Transverse colon (tissue), 4 donors: Measurements from ENCODE around the gene TRIM67. TPM values are rescaled to one million over a fixed set of nuclear protein-coding genes. Genes with fewer than 3 reads are reported as not detected.

ENCODE experiments used
- DNase-seq: peaks from one replicate; pipeline ENCODE4 v3.0.0-alpha.2; 2019
- H3K27ac ChIP-seq, 4 donors: fragments of 200-600 bp; sonication (generic); 2 replicates each; pipeline ENCODE4 v1.5.1; 2016 to 2018; ENCODE audit warnings: inconsistent platforms in 4 of 4
- H3K27me3 ChIP-seq: fragments of 200-600 bp; sonication (generic); 2 replicates; pipeline ENCODE4 v1.5.1; 2017; ENCODE audit warnings: inconsistent platforms
- H3K36me3 ChIP-seq, 4 donors: fragments of 200-600 bp; sonication (generic); 2 replicates each; pipeline ENCODE4 v1.5.1; 2017 to 2019; ENCODE audit warnings: inconsistent platforms in 4 of 4
- H3K4me1 ChIP-seq, 4 donors: fragments of 200-600 bp; sonication (generic); 2 replicates each; pipeline ENCODE4 v1.5.1; 2017 to 2020; ENCODE audit warnings: inconsistent platforms in 4 of 4
- H3K4me3 ChIP-seq, 4 donors: fragments of 200-600 bp; sonication (generic); 1 replicate in 1 of 4; 2 replicates in 3 of 4; pipeline versions ENCODE4 v1.5.1 to v1.6.1; 2017 to 2019; ENCODE audit warnings: inconsistent platforms in 4 of 4
- H3K9me3 ChIP-seq, 2 donors: fragments of 200-600 bp; sonication (generic); 2 replicates each; pipeline ENCODE4 v1.5.1; 2017 to 2019; ENCODE audit warnings: inconsistent platforms in 2 of 2
- CTCF ChIP-seq, 5 experiments: fragments of 200-600 bp in 3 of 5; fragments of 450-650 bp in 2 of 5; sonication (generic) in 3 of 5; IDR thresholded peaks; 1 replicate in 2 of 5; 2 replicates in 3 of 5; pipeline ENCODE4 v1.5.1; 2016 to 2017; ENCODE audit warnings: antibody characterized with exemption in 5 of 5, inconsistent platforms in 3 of 5, mild to moderate bottlenecking in 2 of 5, moderate library complexity in 1 of 5
- EP300 ChIP-seq: sonication (generic); formaldehyde crosslinking; IDR thresholded peaks from one replicate; pipeline ENCODE4 v1.6.1; 2017; ENCODE audit warnings: antibody characterized with exemption, low read depth
- POLR2A ChIP-seq: fragments of 450-650 bp; IDR thresholded peaks from one replicate; pipeline ENCODE4 v1.6.1; 2016; ENCODE audit warnings: antibody characterized with exemption, mild to moderate bottlenecking, moderate library complexity
- POLR2AphosphoS5 ChIP-seq, 3 donors: sonication (generic); formaldehyde crosslinking; IDR thresholded peaks; one replicate each; pipeline ENCODE4 v1.6.1; 2016; ENCODE audit warnings: antibody characterized with exemption in 3 of 3
- WGBS, 2 donors: methylation state at CpG; one replicate each; pipeline ENCODE4 v1.1.5; 2018; ENCODE audit warnings: low coverage in 1 of 2; 5-methylcytosine and 5-hydroxymethylcytosine counted together
- in situ Hi-C, 4 donors: fragments of 200-750 bp; cut with MboI; loops; one replicate each; pipeline versions ENCODE4 v1.15.0 to v1.15.1; 2017; ENCODE audit warnings: low sequenced_read_pairs in 3 of 4, low pct_ligation_motif_present in 1 of 4, low pct_unique_long_range_greater_than_20kb in 1 of 4
- intact Hi-C: fragments of 100-400 bp; cut with DNase I; formaldehyde crosslinking; loops from one replicate; pipeline ENCODE4 v1.15.1; 2023; ENCODE audit warnings: low total_unique reads
- total RNA-seq, 4 donors: library from RNA; depleted of rRNA; stranded (reverse); fragments of >200 nt; gene quantifications; one replicate each; pipeline ENCODE4 v1.1.0, GENCODE V29; 2016

The TRIM67 gene
- total RNA-seq, 4 donors from 2014 or later, result under 0.01 to 0.16 TPM; not detected in 2

- H3K4me1 ChIP-seq, result no peaks in the 10 kb centered on the region
- no peaks in the 10 kb centered on the region for H3K27me3 ChIP-seq
- no peaks in the 10 kb centered on the region for H3K9me3 ChIP-seq
- no peak overlapping the region for H3K27ac ChIP-seq
- peaks cover 0 to 64% (median 26%) of the 10 kb centered on the region in 4 donors for H3K36me3 ChIP-seq
- 92 to 94% methylated on average over 3 of the region's 3 CpGs for WGBS, 2 donors
- TF ChIP-seq POLR2AphosphoS5 (IDR thresholded peaks at IDR 0.05) (no peak), POLR2A (no peak), CTCF (IDR thresholded peaks at IDR 0.05) (no peak), EP300 (no peak)
- no peak for DNase-seq
- intact Hi-C loops (no loop called here), in situ Hi-C loops (no loop called here)
- H3K4me3 ChIP-seq, result no peak overlapping the region
These were observed 103.5 kb downstream of the TRIM67 start for GRCh38 chr1:231265379-231265778.

- peaks cover 0 to 49% (median 19%) of the 10 kb centered on the region in 4 donors for H3K36me3 ChIP-seq
- WGBS, 2 donors, result 0 to 71% methylated on average over 1 of the region's 1 CpG
- intact Hi-C loops, result no loop called here
These were observed 105.0 kb downstream of the TRIM67 start for GRCh38 chr1:231266811-231267322.

More at GRCh38 chr1:231266811-231267322, 105.0 kb downstream of the TRIM67 start:
- Histone ChIP-seq H3K27me3 (no peaks in the 10 kb centered on the region), H3K4me1 (no peaks in the 10 kb centered on the region), H3K9me3 (no peaks in the 10 kb centered on the region), H3K4me3 (no peak overlapping the region), H3K27ac (no peak overlapping the region)
- DNase-seq, result no peak
- TF ChIP-seq EP300, result no peak
- no peak for TF ChIP-seq CTCF (IDR thresholded peaks at IDR 0.05)
- TF ChIP-seq POLR2AphosphoS5 (IDR thresholded peaks at IDR 0.05), result no peak
- TF ChIP-seq POLR2A, result no peak
- in situ Hi-C loops, result no loop called here

Other genes starting within 250 kb of the TRIM67 start
- 100 to 1,000 TPM in 2 of 4 donors, 10 to 100 TPM in 2; 44.8 to 178 (median 117) TPM for gene TTC13, start 183.2 kb upstream of the TRIM67 start, total RNA-seq
- gene ARV1, start 183.0 kb upstream of the TRIM67 start, total RNA-seq, result 10 to 100 TPM in 2 of 4 donors, 1 to 10 TPM in 2; 7.1 to 37.3 (median 18.4) TPM
- gene FAM89A, start 121.8 kb upstream of the TRIM67 start, total RNA-seq, result 10 to 100 TPM in 1 of 4 donors, 1 to 10 TPM in 3; 3.3 to 10.7 (median 7.8) TPM
- gene GNPAT, start 79.2 kb downstream of the TRIM67 start, total RNA-seq, result 100 to 1,000 TPM in 1 of 4 donors, 10 to 100 TPM in 3; 19.5 to 123 (median 36.8) TPM
- gene EXOC8, start 175.8 kb downstream of the TRIM67 start, total RNA-seq, result 10 to 100 TPM in 3 of 4 donors, 1 to 10 TPM in 1; 9.0 to 18.3 (median 13.3) TPM
- gene SPRTN, start 176.2 kb downstream of the TRIM67 start, total RNA-seq, result 10 to 100 TPM in 3 of 4 donors, 1 to 10 TPM in 1; 8.0 to 21.6 (median 15.3) TPM